OCI-LY3 (cell line): ENCODE data around the gene SNAP25.

Experiments
- H2AFZ ChIP-seq: fragments of 200-600, 300-600 bp; shearing (Covaris generic); 2 replicates; pipeline ENCODE4 v1.6.0; 2014; ENCODE audit warnings: antibody characterized with exemption, low read depth, low read length
- H3K27ac ChIP-seq: fragments of 200-600, 300-600 bp; sonication (generic); 2 replicates; pipeline ENCODE4 v1.5.1; 2014; ENCODE audit warnings: mild to moderate bottlenecking, low read length, moderate library complexity, mixed read lengths
- H3K27me3 ChIP-seq: fragments of 200-600, 300-600 bp; sonication (generic); 2 replicates; pipeline ENCODE4 v1.6.1; 2014; ENCODE audit warnings: low read depth, low read length, mixed read lengths
- H3K36me3 ChIP-seq: fragments of 200-600, 300-600 bp; sonication (generic); replicated peaks from 2 replicates; pipeline ENCODE3; 2014; ENCODE audit warnings: low read depth, low read length, mixed read lengths
- H3K4me1 ChIP-seq: fragments of 300-600, 200-600 bp; sonication (generic); 2 replicates; pipeline ENCODE4 v1.6.1; 2014; ENCODE audit warnings: low read length, mixed read lengths
- H3K4me2 ChIP-seq: fragments of 200-600, 300-600 bp; sonication (generic); 2 replicates; pipeline ENCODE4 v1.6.1; 2014; ENCODE audit warnings: low read length, mixed read lengths
- H3K4me3 ChIP-seq: fragments of 300-600, 200-600 bp; sonication (generic); 2 replicates; pipeline ENCODE4 v1.5.1; 2014; ENCODE audit warnings: antibody characterized with exemption, mild to moderate bottlenecking, low read length, moderate library complexity
- H3K79me2 ChIP-seq: fragments of 300-600, 200-600 bp; shearing (Covaris generic); 2 replicates; pipeline ENCODE4 v1.6.1; 2014; ENCODE audit warnings: mild to moderate bottlenecking, low read length, mixed read lengths
- H3K9ac ChIP-seq: fragments of 300-600, 200-600 bp; shearing (Covaris generic); 2 replicates; pipeline ENCODE4 v1.6.0; 2014; ENCODE audit warnings: mild to moderate bottlenecking, low read length, moderate library complexity
- H3K9me3 ChIP-seq: fragments of 200-600, 300-600 bp; shearing (Covaris generic); 2 replicates; pipeline ENCODE4 v1.6.1; 2014; ENCODE audit warnings: low read length, mixed read lengths; ENCODE audit not compliant: insufficient read depth
- H4K20me1 ChIP-seq: fragments of 200-600, 300-600 bp; sonication (generic); 2 replicates; pipeline ENCODE4 v1.6.1; 2016; ENCODE audit warnings: low read length, mixed read lengths; ENCODE audit not compliant: insufficient read depth
- CTCF ChIP-seq: fragments of 200-600, 300-600 bp; sonication (generic); IDR thresholded peaks from 2 replicates; pipeline ENCODE4 v1.5.1; 2014; ENCODE audit warnings: antibody characterized with exemption, low read length, low read depth
- EZH2phosphoT487 ChIP-seq: fragments of 200-600 bp; shearing (Covaris generic); IDR thresholded peaks from 2 replicates; pipeline ENCODE4 v1.6.1; 2018; ENCODE audit warnings: antibody characterized with exemption, mixed run types, low read depth

The SNAP25 gene

GRCh38 chr20:10321138-10321717 is 102.6 kb downstream of the SNAP25 start:
- Histone ChIP-seq H3K9ac (no peak overlapping the region), H3K79me2 (no peaks in the 10 kb centered on the region), H3K27me3 (0 out of 2 replicates have a peak, but pooled peaks cover 10% of the 10 kb centered on the region), H3K4me1 (no peaks in the 10 kb centered on the region), H3K4me2 (no peak overlapping the region), H3K27ac (no peak overlapping the region), H4K20me1 (no peaks in the 10 kb centered on the region), H3K4me3 (no peak overlapping the region), H3K36me3 (no peaks in the 10 kb centered on the region), H3K9me3 (no peaks in the 10 kb centered on the region), H2AFZ (no peak overlapping the region)
- TF ChIP-seq EZH2phosphoT487 (no peak), CTCF (no peak)

- no peak for TF ChIP-seq EZH2phosphoT487
- TF ChIP-seq CTCF = no peak
- H3K4me2 ChIP-seq = no peak overlapping the region
Observed at GRCh38 chr20:10322073-10323012, 103.7 kb downstream of the SNAP25 start.

GRCh38 chr20:10323729-10324128 is 105.1 kb downstream of the SNAP25 start:
- Histone ChIP-seq H3K27ac (no peak overlapping the region), H3K79me2 (no peaks in the 10 kb centered on the region), H3K4me1 (peaks cover 5% of the 10 kb centered on the region; the same call in 1 of the 2 replicates), H4K20me1 (no peaks in the 10 kb centered on the region), H3K9me3 (no peaks in the 10 kb centered on the region), H3K9ac (no peak overlapping the region), H3K4me3 (no peak overlapping the region), H3K4me2 (no peak overlapping the region), H3K27me3 (0 out of 2 replicates have a peak, but pooled peaks cover 10% of the 10 kb centered on the region), H3K36me3 (no peaks in the 10 kb centered on the region), H2AFZ (no peak overlapping the region)
- TF ChIP-seq CTCF (no peak), EZH2phosphoT487 (no peak)

More at GRCh38 chr20:10322073-10323012, 103.7 kb downstream of the SNAP25 start:
- Histone ChIP-seq H3K79me2 (no peaks in the 10 kb centered on the region), H3K36me3 (no peaks in the 10 kb centered on the region), H3K4me1 (no peaks in the 10 kb centered on the region), H4K20me1 (no peaks in the 10 kb centered on the region), H2AFZ (no peak overlapping the region), H3K9ac (no peak overlapping the region), H3K27ac (no peak overlapping the region), H3K27me3 (0 out of 2 replicates have a peak, but pooled peaks cover 10% of the 10 kb centered on the region), H3K9me3 (no peaks in the 10 kb centered on the region), H3K4me3 (no peak overlapping the region)

GRCh38 chr20:10324198-10324847 is 105.7 kb downstream of the SNAP25 start:
- no peaks in the 10 kb centered on the region for H3K79me2 ChIP-seq
- no peaks in the 10 kb centered on the region for H4K20me1 ChIP-seq
- no peaks in the 10 kb centered on the region for H3K9me3 ChIP-seq
- TF ChIP-seq EZH2phosphoT487 (no peak), CTCF (no peak)
- H3K27ac ChIP-seq = no peak overlapping the region
- H3K9ac ChIP-seq = no peak overlapping the region
- no peaks in the 10 kb centered on the region for H3K36me3 ChIP-seq
- no peak overlapping the region for H3K4me3 ChIP-seq
- no peak overlapping the region for H3K4me2 ChIP-seq
- 0 out of 2 replicates have a peak, but pooled peaks cover 10% of the 10 kb centered on the region for H3K27me3 ChIP-seq
- H2AFZ ChIP-seq = no peak overlapping the region
- peaks cover 5% of the 10 kb centered on the region; the same call in 1 of the 2 replicates for H3K4me1 ChIP-seq
